ENCODE measurements around the gene ARID3B. TPM values are rescaled to one million over a fixed set of nuclear protein-coding genes. Genes with fewer than 3 reads are reported as not detected.

The ARID3B gene
- 21.2 TPM for polyA plus RNA-seq (2012; ENCODE audit: low read depth, missing spikeins)

- FAIRE-seq (peak; percentile 93), DNase-seq (ENCODE audit: insufficient read length, low spot score) (peak; percentile 76)
- TF ChIP-seq POU2F2 (IDR thresholded peaks at IDR 0.05; ENCODE audit: low read depth, low read length) (peak; percentile 56; the same call in 1 of the 2 replicates), PAX5 (IDR thresholded peaks at IDR 0.05; ENCODE audit: insufficient read depth, low read length, severe bottlenecking) (no peak), POLR2A (IDR thresholded peaks at IDR 0.05; ENCODE audit: low read depth, low read length) (peak; percentile 90), POLR2AphosphoS5 (IDR thresholded peaks at IDR 0.05; ENCODE audit: low read depth, low read length) (peak; percentile 88; the same call in 1 of the 2 replicates), TAF1 (IDR thresholded peaks at IDR 0.05; ENCODE audit: low read depth, low read length) (no peak; the same call in 1 of the 2 replicates), SPI1 (IDR thresholded peaks at IDR 0.05; ENCODE audit: low read depth, low read length) (peak; percentile 73)
Observed at GRCh38 chr15:74540761-74541493, at the start of gene ARID3B. ARID3B (plus strand) TSS chr15:74541220; CDS start chr15:74543937, 2,717 bp downstream.

- FAIRE-seq (no peak), DNase-seq (ENCODE audit: insufficient read length, low spot score) (no peak)
- TF ChIP-seq POU2F2 (IDR thresholded peaks at IDR 0.05; ENCODE audit: low read depth, low read length) (no peak), POLR2A (IDR thresholded peaks at IDR 0.05; ENCODE audit: low read depth, low read length) (no peak), PAX5 (IDR thresholded peaks at IDR 0.05; ENCODE audit: insufficient read depth, low read length, severe bottlenecking) (no peak), POLR2AphosphoS5 (IDR thresholded peaks at IDR 0.05; ENCODE audit: low read depth, low read length) (no peak), SPI1 (IDR thresholded peaks at IDR 0.05; ENCODE audit: low read depth, low read length) (no peak), TAF1 (IDR thresholded peaks at IDR 0.05; ENCODE audit: low read depth, low read length) (no peak)
Observed at GRCh38 chr15:74496648-74497047, 44.4 kb upstream of the ARID3B start.

GRCh38 chr15:74497584-74497983 is 43.4 kb upstream of the ARID3B start:
- TF ChIP-seq TAF1 (IDR thresholded peaks at IDR 0.05; ENCODE audit: low read depth, low read length) = no peak
- TF ChIP-seq POU2F2 (IDR thresholded peaks at IDR 0.05; ENCODE audit: low read depth, low read length) = no peak
- no peak for DNase-seq (ENCODE audit: insufficient read length, low spot score)
- no peak for FAIRE-seq

GRCh38 chr15:74499366-74499765 is 41.7 kb upstream of the ARID3B start:
- no peak for FAIRE-seq
- DNase-seq (ENCODE audit: insufficient read length, low spot score) = no peak
- TF ChIP-seq POLR2A (IDR thresholded peaks at IDR 0.05; ENCODE audit: low read depth, low read length) = no peak
- TF ChIP-seq POU2F2 (IDR thresholded peaks at IDR 0.05; ENCODE audit: low read depth, low read length) = no peak
- TF ChIP-seq POLR2AphosphoS5 (IDR thresholded peaks at IDR 0.05; ENCODE audit: low read depth, low read length) = no peak
- TF ChIP-seq SPI1 (IDR thresholded peaks at IDR 0.05; ENCODE audit: low read depth, low read length) = no peak
- no peak for TF ChIP-seq PAX5 (IDR thresholded peaks at IDR 0.05; ENCODE audit: insufficient read depth, low read length, severe bottlenecking)
- TF ChIP-seq TAF1 (IDR thresholded peaks at IDR 0.05; ENCODE audit: low read depth, low read length) = no peak

- FAIRE-seq (no peak), DNase-seq (ENCODE audit: insufficient read length, low spot score) (no peak)
- TF ChIP-seq SPI1 (IDR thresholded peaks at IDR 0.05; ENCODE audit: low read depth, low read length) (no peak), POLR2AphosphoS5 (IDR thresholded peaks at IDR 0.05; ENCODE audit: low read depth, low read length) (no peak)
Observed at GRCh38 chr15:74500401-74500800, 40.6 kb upstream of the ARID3B start.

- TF ChIP-seq POU2F2 (IDR thresholded peaks at IDR 0.05; ENCODE audit: low read depth, low read length) (no peak), SPI1 (IDR thresholded peaks at IDR 0.05; ENCODE audit: low read depth, low read length) (peak; percentile 33; the same call in 1 of the 2 replicates)
- FAIRE-seq = no peak
- no peak for DNase-seq (ENCODE audit: insufficient read length, low spot score)
Observed at GRCh38 chr15:74502301-74502700, 38.7 kb upstream of the ARID3B start.

- TF ChIP-seq POLR2AphosphoS5 (IDR thresholded peaks at IDR 0.05; ENCODE audit: low read depth, low read length) (no peak), TAF1 (IDR thresholded peaks at IDR 0.05; ENCODE audit: low read depth, low read length) (no peak), POU2F2 (IDR thresholded peaks at IDR 0.05; ENCODE audit: low read depth, low read length) (no peak), PAX5 (IDR thresholded peaks at IDR 0.05; ENCODE audit: insufficient read depth, low read length, severe bottlenecking) (no peak), SPI1 (IDR thresholded peaks at IDR 0.05; ENCODE audit: low read depth, low read length) (no peak), POLR2A (IDR thresholded peaks at IDR 0.05; ENCODE audit: low read depth, low read length) (no peak)
- FAIRE-seq = no peak
- no peak for DNase-seq (ENCODE audit: insufficient read length, low spot score)
Observed at GRCh38 chr15:74504418-74504817, 36.6 kb upstream of the ARID3B start.

- FAIRE-seq = no peak
- DNase-seq (ENCODE audit: insufficient read length, low spot score) = no peak
- TF ChIP-seq POU2F2 (IDR thresholded peaks at IDR 0.05; ENCODE audit: low read depth, low read length) (no peak), TAF1 (IDR thresholded peaks at IDR 0.05; ENCODE audit: low read depth, low read length) (no peak), PAX5 (IDR thresholded peaks at IDR 0.05; ENCODE audit: insufficient read depth, low read length, severe bottlenecking) (no peak), SPI1 (IDR thresholded peaks at IDR 0.05; ENCODE audit: low read depth, low read length) (no peak), POLR2A (IDR thresholded peaks at IDR 0.05; ENCODE audit: low read depth, low read length) (no peak), POLR2AphosphoS5 (IDR thresholded peaks at IDR 0.05; ENCODE audit: low read depth, low read length) (no peak)
Observed at GRCh38 chr15:74504836-74505235, 36.2 kb upstream of the ARID3B start.

GRCh38 chr15:74505837-74506514 is 35.0 kb upstream of the ARID3B start:
- FAIRE-seq (no peak), DNase-seq (ENCODE audit: insufficient read length, low spot score) (no peak)
- TF ChIP-seq SPI1 (IDR thresholded peaks at IDR 0.05; ENCODE audit: low read depth, low read length) (no peak), POLR2A (IDR thresholded peaks at IDR 0.05; ENCODE audit: low read depth, low read length) (no peak), TAF1 (IDR thresholded peaks at IDR 0.05; ENCODE audit: low read depth, low read length) (no peak), POLR2AphosphoS5 (IDR thresholded peaks at IDR 0.05; ENCODE audit: low read depth, low read length) (no peak), POU2F2 (IDR thresholded peaks at IDR 0.05; ENCODE audit: low read depth, low read length) (no peak), PAX5 (IDR thresholded peaks at IDR 0.05; ENCODE audit: insufficient read depth, low read length, severe bottlenecking) (no peak)

- TF ChIP-seq TAF1 (IDR thresholded peaks at IDR 0.05; ENCODE audit: low read depth, low read length) = no peak
- TF ChIP-seq POLR2AphosphoS5 (IDR thresholded peaks at IDR 0.05; ENCODE audit: low read depth, low read length) = no peak
- no peak for TF ChIP-seq POLR2A (IDR thresholded peaks at IDR 0.05; ENCODE audit: low read depth, low read length)
- no peak for TF ChIP-seq SPI1 (IDR thresholded peaks at IDR 0.05; ENCODE audit: low read depth, low read length)
- no peak for TF ChIP-seq POU2F2 (IDR thresholded peaks at IDR 0.05; ENCODE audit: low read depth, low read length)
- no peak for TF ChIP-seq PAX5 (IDR thresholded peaks at IDR 0.05; ENCODE audit: insufficient read depth, low read length, severe bottlenecking)
- DNase-seq (ENCODE audit: insufficient read length, low spot score) (no peak), FAIRE-seq (no peak)
Observed at GRCh38 chr15:74506515-74506840, 34.5 kb upstream of the ARID3B start.

Measured in GM12891 (cell line).